Upper lobe of right lung (tissue), 1 donor: ENCODE data around the gene IL6R. TPM values are rescaled to one million over a fixed set of nuclear protein-coding genes. Genes with fewer than 3 reads are reported as not detected.

Experiments used
- ATAC-seq: fragments of 200-7000 bp; cut with Tn5 transposase; one replicate; pipeline ENCODE4 v1.9.1; 2020; ENCODE audit warnings: mild to moderate bottlenecking, moderate library complexity
- DNase-seq: peaks from one replicate; pipeline ENCODE4 v3.0.0-alpha.2; 2020
- H3K27ac ChIP-seq: fragments of 200-600 bp; one replicate; pipeline ENCODE4 v1.8.0; 2022
- H3K27me3 ChIP-seq: fragments of 200-600 bp; one replicate; pipeline ENCODE4 v1.8.0; 2022; ENCODE audit warnings: mild to moderate bottlenecking
- H3K36me3 ChIP-seq: fragments of 200-600 bp; one replicate; pipeline ENCODE4 v1.8.0; 2022
- H3K4me1 ChIP-seq: fragments of 200-600 bp; one replicate; pipeline ENCODE4 v1.8.0; 2022
- H3K4me3 ChIP-seq: fragments of 200-600 bp; one replicate; pipeline ENCODE4 v1.8.0; 2022; ENCODE audit warnings: mild to moderate bottlenecking
- H3K9me3 ChIP-seq: fragments of 200-600 bp; one replicate; pipeline ENCODE4 v1.8.0; 2022
- CTCF ChIP-seq: fragments of 200-600 bp; IDR thresholded peaks from one replicate; pipeline ENCODE4 v1.8.0; 2022; ENCODE audit warnings: antibody characterized with exemption
- intact Hi-C: fragments of 100-400 bp; cut with DNase I; formaldehyde crosslinking; loops from one replicate; pipeline ENCODE4 v1.11.0; 2022
- total RNA-seq: library from RNA; stranded (reverse); fragmentation: NEBNext Ultra II Directional; extraction: Animal tissue kit (Norgen Biotek cat#: 25700); gene quantifications from one replicate; pipeline ENCODE4 v1.2.1, GENCODE V29; 2021
- donor health status: DM: no; HTN: yes; CAD: no; lungs with severe emphysema.

IL6R gene
- total RNA-seq, 1 donor from 2014 or later, result 60.2 TPM

DNA sequence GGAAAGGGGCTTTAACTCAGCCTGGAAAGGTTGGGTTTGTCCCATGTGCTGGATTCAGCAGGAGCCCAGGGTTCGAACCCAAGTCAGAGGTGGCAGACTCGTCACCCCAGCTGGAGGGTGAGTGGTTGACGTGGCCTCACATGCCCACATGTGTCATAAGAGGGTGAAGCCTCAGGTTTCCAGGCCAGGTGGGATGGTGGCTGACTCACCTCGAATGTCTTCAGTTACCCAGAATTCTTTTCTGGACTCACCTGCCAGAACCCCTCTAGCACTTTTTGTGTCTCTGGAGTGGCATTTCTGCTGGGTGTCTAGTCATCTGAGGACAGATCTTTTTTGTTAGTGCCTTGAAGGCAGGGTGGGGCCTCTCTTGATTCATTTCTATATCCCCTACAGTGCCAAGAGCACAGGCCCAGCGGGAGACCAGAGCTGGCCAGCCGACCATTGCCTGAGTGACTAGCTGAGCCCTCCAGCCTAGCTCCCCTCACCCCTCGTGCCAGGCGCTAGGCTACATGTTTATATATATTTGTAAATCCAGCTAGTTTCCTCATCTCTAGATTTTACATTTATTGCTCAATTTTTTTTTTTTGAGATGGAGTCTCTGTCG is 28.1 kb downstream of the IL6R start:
- DNase-seq, result no peak
- no peak for TF ChIP-seq CTCF

DNA sequence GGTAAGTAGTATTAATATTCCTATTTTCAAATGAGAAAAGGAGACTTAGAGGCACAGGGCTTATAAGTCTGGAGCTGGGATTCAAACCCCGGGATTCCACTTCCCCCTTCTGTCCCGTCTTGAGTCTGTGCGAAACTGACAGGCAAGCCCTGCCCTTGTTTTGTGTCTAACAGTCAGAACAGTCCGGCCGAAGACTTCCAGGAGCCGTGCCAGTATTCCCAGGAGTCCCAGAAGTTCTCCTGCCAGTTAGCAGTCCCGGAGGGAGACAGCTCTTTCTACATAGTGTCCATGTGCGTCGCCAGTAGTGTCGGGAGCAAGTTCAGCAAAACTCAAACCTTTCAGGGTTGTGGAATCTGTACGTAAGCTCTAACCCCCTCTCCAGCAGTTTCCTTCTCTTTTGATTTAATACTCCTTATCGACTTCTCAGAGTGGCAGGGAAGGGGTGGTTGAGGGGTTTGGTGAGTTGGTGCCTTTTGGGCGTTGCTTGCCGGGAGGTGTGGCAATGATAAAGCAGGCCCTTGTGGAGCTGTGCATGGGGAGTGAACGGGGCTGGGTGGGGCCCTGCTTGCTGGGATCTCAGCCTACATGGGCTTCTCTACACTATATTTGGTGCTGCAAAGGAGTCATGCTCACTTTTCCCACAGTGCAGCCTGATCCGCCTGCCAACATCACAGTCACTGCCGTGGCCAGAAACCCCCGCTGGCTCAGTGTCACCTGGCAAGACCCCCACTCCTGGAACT is 29.4 kb downstream of the IL6R start:
- DNase-seq (peak; percentile 75), ATAC-seq (peak; percentile 61)
- peak overlapping the region; percentile 80 for H3K27ac ChIP-seq
- TF ChIP-seq CTCF, result no peak
- H3K36me3 ChIP-seq, result peaks cover 66% of the 10 kb centered on the region
- H3K4me1 ChIP-seq, result peaks cover 25% of the 10 kb centered on the region
- H3K4me3 ChIP-seq, result peak overlapping the region; percentile 5
- intact Hi-C loops, result no loop called here
- no peaks in the 10 kb centered on the region for H3K9me3 ChIP-seq
- no peaks in the 10 kb centered on the region for H3K27me3 ChIP-seq

More for the DNA sequence above, 28.1 kb downstream of the IL6R start:
- no peaks in the 10 kb centered on the region for H3K9me3 ChIP-seq
- intact Hi-C loops, result no loop called here
- H3K4me3 ChIP-seq, result no peak overlapping the region
- H3K27me3 ChIP-seq, result no peaks in the 10 kb centered on the region
- H3K36me3 ChIP-seq, result peaks cover 65% of the 10 kb centered on the region
- peak overlapping the region; percentile 80 for H3K27ac ChIP-seq
- H3K4me1 ChIP-seq, result peaks cover 35% of the 10 kb centered on the region
- ATAC-seq, result peak; percentile 19

DNA sequence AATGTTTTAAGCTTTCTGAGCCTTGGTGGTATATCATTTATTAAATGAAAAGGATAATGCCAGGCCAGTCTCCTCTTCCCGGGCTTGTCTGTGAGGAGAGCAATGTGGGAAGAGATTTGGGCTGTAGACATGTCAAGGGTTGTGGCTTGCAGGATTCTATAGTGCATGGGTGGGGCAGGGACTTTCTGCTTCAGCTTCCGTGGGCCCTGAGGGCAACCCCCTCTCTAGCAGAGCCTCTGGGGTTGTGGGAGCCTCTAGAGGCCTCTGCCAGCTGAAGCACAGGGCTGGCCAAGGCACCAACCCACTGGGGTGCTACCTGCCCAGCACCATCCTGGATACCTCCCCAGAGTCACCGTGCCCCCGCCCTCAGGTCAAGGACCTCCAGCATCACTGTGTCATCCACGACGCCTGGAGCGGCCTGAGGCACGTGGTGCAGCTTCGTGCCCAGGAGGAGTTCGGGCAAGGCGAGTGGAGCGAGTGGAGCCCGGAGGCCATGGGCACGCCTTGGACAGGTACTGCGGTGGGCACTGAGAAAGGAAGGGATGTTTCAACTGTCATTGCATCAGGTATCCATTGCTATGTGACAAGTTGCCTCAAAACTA is 30.6 kb downstream of the IL6R start:
- H3K27me3 ChIP-seq, result no peaks in the 10 kb centered on the region
- no peak for DNase-seq
- no peak overlapping the region for H3K4me3 ChIP-seq
- H3K9me3 ChIP-seq, result no peaks in the 10 kb centered on the region
- TF ChIP-seq CTCF, result no peak
- H3K27ac ChIP-seq, result peak overlapping the region; percentile 80
- ATAC-seq, result no peak
- H3K36me3 ChIP-seq, result peaks cover 58% of the 10 kb centered on the region
- peaks cover 31% of the 10 kb centered on the region for H3K4me1 ChIP-seq
- intact Hi-C loops, result no loop called here

DNA sequence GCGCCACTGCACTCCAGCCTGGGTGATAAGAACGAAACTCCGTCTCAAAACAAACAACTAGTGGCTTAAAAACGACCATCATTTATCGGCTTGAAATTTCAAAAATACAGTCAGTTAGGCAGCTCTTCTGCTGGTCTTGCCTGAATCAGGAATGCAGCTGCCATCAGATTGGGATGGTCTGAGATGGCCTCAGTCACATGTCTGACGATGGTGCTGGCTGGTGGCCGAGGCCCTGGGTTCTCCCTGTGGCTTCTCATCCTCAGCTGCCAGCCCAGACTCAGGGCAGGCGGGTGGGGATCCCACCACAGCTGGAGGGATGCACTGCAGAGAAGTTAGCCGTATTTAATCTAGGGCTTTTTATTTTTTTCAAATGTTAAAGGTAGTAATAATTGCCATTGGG is 31.3 kb downstream of the IL6R start:
- Histone ChIP-seq H3K36me3 (peaks cover 51% of the 10 kb centered on the region), H3K4me3 (no peak overlapping the region), H3K9me3 (no peaks in the 10 kb centered on the region), H3K27me3 (no peaks in the 10 kb centered on the region), H3K4me1 (peaks cover 38% of the 10 kb centered on the region), H3K27ac (no peak overlapping the region)
- no peak for TF ChIP-seq CTCF
- ATAC-seq, result no peak
- DNase-seq, result no peak
- intact Hi-C loops, result no loop called here

DNA sequence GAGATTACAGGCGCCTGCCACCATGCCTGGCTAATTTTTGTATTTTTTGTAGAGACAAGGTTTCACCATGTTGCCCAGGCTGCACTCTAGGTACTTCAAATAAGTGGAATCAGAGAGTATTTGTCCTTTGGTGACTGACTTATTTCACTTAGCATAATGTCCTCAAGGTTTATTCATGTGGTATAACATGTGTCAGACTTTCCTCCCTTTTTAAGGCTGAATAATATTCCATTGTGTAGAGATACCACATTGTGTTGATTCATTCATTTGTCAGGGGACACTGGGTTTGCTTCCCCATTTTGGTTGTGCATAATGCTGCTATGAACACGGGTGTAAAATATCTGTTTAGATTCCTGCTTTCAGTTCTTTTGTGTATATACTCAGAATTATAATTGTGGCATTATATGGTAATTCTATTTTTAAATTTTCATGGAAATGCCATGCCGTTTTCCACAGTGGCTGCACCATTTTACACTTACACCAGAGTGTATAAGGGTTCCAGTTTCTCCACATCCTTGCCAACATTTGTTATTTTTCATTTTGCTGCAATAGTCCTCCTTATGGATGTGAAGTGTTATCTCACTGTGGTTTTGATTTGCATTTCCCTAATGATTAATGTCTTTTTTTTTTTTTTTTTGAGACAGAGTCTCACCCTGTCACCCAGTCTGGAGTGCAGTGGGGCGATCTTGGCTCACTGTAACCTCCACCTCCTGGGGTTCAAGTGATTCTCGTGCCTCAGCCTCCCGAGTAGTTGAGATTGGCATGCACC is 35.1 kb downstream of the IL6R start:
- TF ChIP-seq CTCF, result no peak
- peak overlapping the region; percentile 72 for H3K27ac ChIP-seq
- intact Hi-C loops, result no loop called here

More for the DNA sequence above, 35.1 kb downstream of the IL6R start:
- peak; percentile 3 for ATAC-seq
- Histone ChIP-seq H3K9me3 (no peaks in the 10 kb centered on the region), H3K27me3 (no peaks in the 10 kb centered on the region), H3K4me3 (no peak overlapping the region), H3K36me3 (peaks cover 51% of the 10 kb centered on the region), H3K4me1 (peaks cover 40% of the 10 kb centered on the region)
- no peak for DNase-seq
